ENCODE results near the gene MRPS2. TPM values are rescaled to one million over a fixed set of nuclear protein-coding genes. Genes with fewer than 3 reads are reported as not detected.
"Not testable (repeated sequence)": the region's sequence is repeated elsewhere in the genome, so short reads cannot be mapped to it uniquely, and the experiment has no call there.

The MRPS2 gene
- total RNA-seq, 1 experiment from 2014 or later: 81.0 TPM

DNA sequence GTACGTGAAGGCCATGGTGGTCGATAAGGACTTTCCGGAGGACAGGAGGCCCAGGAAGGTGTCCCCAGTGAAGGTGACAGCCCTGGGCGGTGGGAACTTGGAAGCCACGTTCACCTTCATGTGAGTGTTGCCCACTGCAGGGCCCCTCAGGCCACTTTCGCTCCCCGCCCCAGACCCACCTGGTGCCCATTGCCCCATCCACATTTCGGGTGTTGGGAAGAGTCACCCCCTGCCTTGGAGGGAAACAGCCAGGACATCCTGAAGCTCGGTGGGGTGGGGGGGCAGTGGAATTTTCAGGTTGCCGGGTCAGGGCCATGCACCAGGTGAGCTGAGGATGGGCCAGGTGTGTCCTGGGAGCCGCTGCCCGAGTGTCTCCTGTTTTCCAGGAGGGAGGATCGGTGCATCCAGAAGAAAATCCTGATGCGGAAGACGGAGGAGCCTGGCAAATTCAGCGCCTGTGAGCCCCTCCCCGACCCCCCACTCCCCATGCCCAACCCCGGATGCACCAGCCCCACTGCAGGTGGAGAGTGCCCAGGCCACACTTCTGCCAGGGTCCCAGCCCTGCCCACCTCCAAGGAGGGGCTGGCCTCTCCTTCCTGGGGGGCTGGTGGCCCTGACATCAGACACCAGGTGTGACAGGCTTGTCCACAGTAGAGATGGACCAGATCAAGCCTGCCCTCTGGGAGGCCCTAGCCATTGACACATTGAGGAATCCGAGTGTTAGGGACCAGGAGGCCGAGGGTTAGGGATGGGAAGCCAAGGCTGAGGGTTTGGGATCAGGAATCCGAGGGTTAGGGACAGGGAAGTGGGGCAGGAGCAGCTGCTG is 46.5 kb downstream of the MRPS2 start:
- not testable (repeated sequence) for H2AFZ ChIP-seq (ENCODE audit: low read length); H3K4me3 Mint-ChIP-seq; H3K56ac ChIP-seq (ENCODE audit: insufficient read length, low read depth, low read length); H3K79me2 ChIP-seq (ENCODE audit: insufficient read depth, low read length); H4K20me1 ChIP-seq (ENCODE audit: control insufficient read depth, insufficient read depth, insufficient read length); H2BK5ac ChIP-seq (ENCODE audit: insufficient read length, low read length); H3K4ac ChIP-seq (ENCODE audit: low read depth, low read length); H3K9me3 ChIP-seq (ENCODE audit: control insufficient read depth, low read depth, low read length); H3K18ac ChIP-seq (ENCODE audit: insufficient read length, low read depth, low read length); DNase-seq; H3K27ac Mint-ChIP-seq; H3K4me2 ChIP-seq (ENCODE audit: insufficient read depth, insufficient read length, low read length); H3K14ac ChIP-seq (ENCODE audit: insufficient read depth, low read length); H3K27me3 ChIP-seq (ENCODE audit: insufficient read depth, low read length); H3K23ac ChIP-seq (ENCODE audit: insufficient read length, low read depth, low read length); H4K91ac ChIP-seq (ENCODE audit: insufficient read length, low read depth, low read length); H2BK120ac ChIP-seq (ENCODE audit: low read depth, low read length, poor library complexity, severe bottlenecking); H3T11ph ChIP-seq (ENCODE audit: low read length); H2BK12ac ChIP-seq (ENCODE audit: insufficient read length, low read depth, low read length); H3K27ac ChIP-seq (ENCODE audit: insufficient read length, low read depth, low read length); H2BK20ac ChIP-seq (ENCODE audit: low read depth, low read length, poor library complexity, severe bottlenecking); H4K8ac ChIP-seq (replicated peaks; ENCODE audit: insufficient read length, low read depth, low read length); H2BK15ac ChIP-seq (ENCODE audit: low read depth, low read length); H3K4me1 ChIP-seq (ENCODE audit: insufficient read depth, low read length); H3K79me1 ChIP-seq (ENCODE audit: insufficient read depth, low read depth, low read length, poor library complexity, severe bottlenecking); H4K5ac ChIP-seq (ENCODE audit: insufficient read length, low read depth, low read length); H3K23me2 ChIP-seq (ENCODE audit: insufficient read length, low read depth, low read length, poor library complexity, severe bottlenecking); H3K9me3 Mint-ChIP-seq; H3K36me3 Mint-ChIP-seq (ENCODE audit: insufficient read depth in 1 of 3, low read depth in 3 of 3); H2AK5ac ChIP-seq (ENCODE audit: insufficient read length, low read length); H3K9ac ChIP-seq (ENCODE audit: extremely low read depth, insufficient read length, low read length); H3K4me1 Mint-ChIP-seq
- no CpG with 5 or more reads among the region's 21 CpGs for WGBS (ENCODE audit: extremely low coverage, insufficient read length, low lambda C conversion rate)
- peaks cover 10% of the 10 kb centered on the region for H3K27me3 Mint-ChIP-seq (ENCODE audit: low read depth)

All from H9 (cell line).